Activated naive CD4-positive, alpha-beta T cell treated with anti-CD3 and anti-CD28 coated beads, Interleukin-2, amount 50 U/mL, for 72 hours (primary cell): ENCODE results near the gene EMID1. TPM values are rescaled to one million over a fixed set of nuclear protein-coding genes. Genes with fewer than 3 reads are reported as not detected.

Source experiments
- ATAC-seq, 2 donors: fragments of 150-1000 bp; cut with Tn5 transposase; 2 replicates each; pipeline ENCODE4 v1.10.0; 2021; ENCODE audit warnings: mild to moderate bottlenecking in 2 of 2, moderate library complexity in 2 of 2
- DNase-seq, 2 donors: peaks; one replicate each; pipeline ENCODE4 v3.0.0; 2021 to 2022; ENCODE audit warnings: low spot score in 2 of 2
- H3K27ac Mint-ChIP-seq, 2 donors: one replicate each; pipeline ENCODE4 v1.8.0; 2022; ENCODE audit warnings: mild to moderate bottlenecking in 2 of 2, mixed read lengths in 2 of 2
- H3K36me3 Mint-ChIP-seq, 2 donors: one replicate each; pipeline ENCODE4 v1.8.0; 2022; ENCODE audit warnings: mixed read lengths in 2 of 2
- H3K9me3 Mint-ChIP-seq, 2 donors: one replicate each; pipeline ENCODE4 v1.8.0; 2022; ENCODE audit warnings: mixed read lengths in 2 of 2
- total RNA-seq, 2 donors: library from RNA; stranded (reverse); gene quantifications; one replicate each; pipeline ENCODE4 v1.2.3, GENCODE V29; 2022

EMID1 gene
- total RNA-seq, 2 donors from 2014 or later: 0.41 TPM; not detected in 1

GRCh38 chr22:29187831-29188230, 17.9 kb upstream of the EMID1 start:
- Mint-ChIP-seq H3K9me3 (no peaks in the 10 kb centered on the region), H3K27ac (no peak overlapping the region), H3K36me3 (no peaks in the 10 kb centered on the region)
- DNase-seq: peak in 1 of 2 donors; percentile 18
- no peak for ATAC-seq

GRCh38 chr22:29190051-29190450, 15.6 kb upstream of the EMID1 start:
- Mint-ChIP-seq H3K27ac (no peak overlapping the region), H3K36me3 (no peaks in the 10 kb centered on the region), H3K9me3 (peaks cover 0 to 3% of the 10 kb centered on the region in 2 donors)
- no peak for ATAC-seq
- DNase-seq: peak in 1 of 2 donors; percentile 39

- no peak for ATAC-seq
These were observed 14.8 kb upstream of the EMID1 start for GRCh38 chr22:29190918-29191317.

GRCh38 chr22:29193021-29193420, 12.7 kb upstream of the EMID1 start:
- H3K9me3 Mint-ChIP-seq: peaks cover 0 to 3% of the 10 kb centered on the region in 2 donors
- no peak overlapping the region for H3K27ac Mint-ChIP-seq
- no peak for DNase-seq
- no peak for ATAC-seq
- no peaks in the 10 kb centered on the region for H3K36me3 Mint-ChIP-seq

More at GRCh38 chr22:29190918-29191317, 14.8 kb upstream of the EMID1 start:
- Mint-ChIP-seq H3K9me3 (peaks cover 0 to 3% of the 10 kb centered on the region in 2 donors), H3K27ac (no peak overlapping the region), H3K36me3 (no peaks in the 10 kb centered on the region)
- DNase-seq: no peak

GRCh38 chr22:29194184-29194583, 11.5 kb upstream of the EMID1 start:
- DNase-seq (peak in 1 of 2 donors; percentile 2), ATAC-seq (no peak)
- H3K36me3 Mint-ChIP-seq: no peaks in the 10 kb centered on the region
- no peak overlapping the region for H3K27ac Mint-ChIP-seq
- peaks cover 0 to 3% of the 10 kb centered on the region in 2 donors for H3K9me3 Mint-ChIP-seq

GRCh38 chr22:29195118-29195963, 10.4 kb upstream of the EMID1 start:
- Mint-ChIP-seq H3K9me3 (peaks cover 0 to 3% of the 10 kb centered on the region in 2 donors), H3K27ac (no peak overlapping the region), H3K36me3 (no peaks in the 10 kb centered on the region)
- ATAC-seq (no peak), DNase-seq (peak in 1 of 2 donors; percentile 9)

GRCh38 chr22:29195964-29196666, 9.6 kb upstream of the EMID1 start:
- Mint-ChIP-seq H3K36me3 (no peaks in the 10 kb centered on the region), H3K27ac (no peak overlapping the region), H3K9me3 (peaks cover 0 to 3% of the 10 kb centered on the region in 2 donors)
- no peak for ATAC-seq
- no peak for DNase-seq

- DNase-seq (no peak), ATAC-seq (no peak)
- Mint-ChIP-seq H3K9me3 (peaks cover 0 to 3% of the 10 kb centered on the region in 2 donors), H3K36me3 (no peaks in the 10 kb centered on the region), H3K27ac (no peak overlapping the region)
These were observed 8.6 kb upstream of the EMID1 start for GRCh38 chr22:29197096-29197495.

GRCh38 chr22:29198240-29198639, 7.5 kb upstream of the EMID1 start:
- Mint-ChIP-seq H3K36me3 (no peaks in the 10 kb centered on the region), H3K9me3 (peaks cover 0 to 3% of the 10 kb centered on the region in 2 donors), H3K27ac (no peak overlapping the region)
- ATAC-seq (no peak), DNase-seq (no peak)

- ATAC-seq: no peak
- no peaks in the 10 kb centered on the region for H3K36me3 Mint-ChIP-seq
- no peaks in the 10 kb centered on the region for H3K9me3 Mint-ChIP-seq
- H3K27ac Mint-ChIP-seq: no peak overlapping the region
- DNase-seq: no peak
These were observed 5.8 kb upstream of the EMID1 start for GRCh38 chr22:29199702-29200400.

GRCh38 chr22:29200901-29201300, 4.8 kb upstream of the EMID1 start:
- H3K27ac Mint-ChIP-seq: no peak overlapping the region
- H3K9me3 Mint-ChIP-seq: no peaks in the 10 kb centered on the region
- no peak for ATAC-seq
- H3K36me3 Mint-ChIP-seq: no peaks in the 10 kb centered on the region
- DNase-seq: no peak

- DNase-seq (no peak), ATAC-seq (no peak)
- no peaks in the 10 kb centered on the region for H3K9me3 Mint-ChIP-seq
- no peak overlapping the region for H3K27ac Mint-ChIP-seq
- peaks cover 0 to 5% of the 10 kb centered on the region in 2 donors for H3K36me3 Mint-ChIP-seq
These were observed 3.9 kb upstream of the EMID1 start for GRCh38 chr22:29201782-29202181.

GRCh38 chr22:29202212-29203192, 3.2 kb upstream of the EMID1 start:
- DNase-seq (peak; percentile 36 to 88), ATAC-seq (peak; percentile 79 to 99)
- no peaks in the 10 kb centered on the region for H3K9me3 Mint-ChIP-seq
- H3K27ac Mint-ChIP-seq: no peak overlapping the region
- peaks cover 0 to 5% of the 10 kb centered on the region in 2 donors for H3K36me3 Mint-ChIP-seq

- Mint-ChIP-seq H3K9me3 (no peaks in the 10 kb centered on the region), H3K27ac (no peak overlapping the region), H3K36me3 (peaks cover 0 to 5% of the 10 kb centered on the region in 2 donors)
- ATAC-seq: no peak
- no peak for DNase-seq
These were observed 1.9 kb upstream of the EMID1 start for GRCh38 chr22:29203488-29204454.
